Effector memory CD8-positive, alpha-beta T cell (primary cell): ENCODE measurements around the gene CENPB.

Experiments used
- ATAC-seq: fragments of 150-1000 bp; cut with Tn5 transposase; replicated peaks from 2 replicates; pipeline ENCODE4 v1.10.0; 2021; ENCODE audit warnings: mild to moderate bottlenecking, moderate library complexity
- DNase-seq, 3 experiments: peaks; one replicate each; pipeline ENCODE4 v3.0.0; 2021
- H3K27ac Mint-ChIP-seq, 2 donors: one replicate each; pipeline ENCODE4 v1.8.0; 2022; ENCODE audit warnings: mild to moderate bottlenecking in 2 of 2, mixed read lengths in 2 of 2, moderate library complexity in 2 of 2
- H3K27me3 Mint-ChIP-seq, 2 donors: one replicate each; pipeline ENCODE4 v1.8.0; 2022; ENCODE audit warnings: mixed read lengths in 2 of 2
- H3K36me3 Mint-ChIP-seq: one replicate; pipeline ENCODE4 v1.8.0; 2022; ENCODE audit warnings: mild to moderate bottlenecking, moderate library complexity, mixed read lengths; ENCODE audit not compliant: insufficient read depth
- H3K4me1 Mint-ChIP-seq, 2 donors: one replicate each; pipeline ENCODE4 v1.8.0; 2022; ENCODE audit warnings: low read depth in 2 of 2, mixed read lengths in 2 of 2
- H3K4me3 Mint-ChIP-seq, 2 donors: one replicate each; pipeline ENCODE4 v1.8.0; 2022; ENCODE audit warnings: mild to moderate bottlenecking in 2 of 2, mixed read lengths in 2 of 2, moderate library complexity in 2 of 2
- H3K9me3 Mint-ChIP-seq, 2 donors: one replicate each; pipeline ENCODE4 v1.8.0; 2022; ENCODE audit warnings: mixed read lengths in 2 of 2

The CENPB gene

DNA sequence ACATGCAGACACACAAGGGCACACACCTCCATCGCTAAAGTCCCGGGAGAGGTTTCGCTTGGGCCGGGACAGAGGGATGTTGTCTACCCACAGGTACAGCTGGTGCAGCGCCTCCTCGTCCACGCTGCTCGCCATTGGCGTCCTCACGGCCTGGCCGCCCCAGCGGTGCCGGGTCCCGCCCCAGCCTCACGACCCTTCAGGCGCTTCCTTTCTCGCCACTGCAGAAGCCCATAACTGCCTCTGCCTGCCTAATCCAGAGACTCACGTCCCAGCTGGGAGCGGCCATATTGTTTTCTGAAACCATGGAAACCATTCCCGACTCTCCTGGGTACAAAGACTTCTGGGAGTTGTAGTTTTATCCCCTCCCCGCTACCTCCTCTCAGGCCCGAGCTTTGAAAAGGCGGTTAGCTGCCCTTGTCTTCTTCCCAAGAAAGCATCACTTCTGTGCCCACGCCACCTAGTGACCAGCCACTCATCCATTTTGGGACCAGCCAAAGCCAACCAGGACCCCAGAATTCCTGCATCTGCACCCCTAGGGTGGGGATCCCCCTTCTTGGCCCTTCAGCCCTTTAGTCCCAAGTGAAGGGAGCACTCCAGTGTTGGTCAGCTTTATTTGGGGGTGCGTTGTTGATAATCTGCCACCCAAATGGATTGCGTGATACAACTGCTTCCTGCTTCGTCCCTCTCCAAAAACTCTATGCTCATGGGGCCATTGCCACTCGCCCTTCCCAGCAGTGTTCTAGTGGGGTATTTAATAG, 5.2 kb downstream of the CENPB start, which contains the start of gene SPEF1:
Gene SPEF1 (minus strand): TSS at position 296 of the 758 bp plus-strand sequence. CDS start 161 bp downstream, at position 135.
- peak within 1 kb of the TSS; percentile 69 to 71 for H3K4me3 Mint-ChIP-seq
- peak in 1 of 3 experiments; percentile 28 for DNase-seq
- H3K27me3 Mint-ChIP-seq, result no peaks in the 10 kb centered on the region
- H3K36me3 Mint-ChIP-seq, result peaks cover 14% of the 10 kb centered on the region
- peak within 1 kb of the TSS; percentile 72 to 87 for H3K27ac Mint-ChIP-seq
- ATAC-seq, result peak; percentile 32
- no peaks in the 10 kb centered on the region for H3K9me3 Mint-ChIP-seq
- peaks cover 45 to 52% of the 10 kb centered on the region in 2 donors for H3K4me1 Mint-ChIP-seq

DNA sequence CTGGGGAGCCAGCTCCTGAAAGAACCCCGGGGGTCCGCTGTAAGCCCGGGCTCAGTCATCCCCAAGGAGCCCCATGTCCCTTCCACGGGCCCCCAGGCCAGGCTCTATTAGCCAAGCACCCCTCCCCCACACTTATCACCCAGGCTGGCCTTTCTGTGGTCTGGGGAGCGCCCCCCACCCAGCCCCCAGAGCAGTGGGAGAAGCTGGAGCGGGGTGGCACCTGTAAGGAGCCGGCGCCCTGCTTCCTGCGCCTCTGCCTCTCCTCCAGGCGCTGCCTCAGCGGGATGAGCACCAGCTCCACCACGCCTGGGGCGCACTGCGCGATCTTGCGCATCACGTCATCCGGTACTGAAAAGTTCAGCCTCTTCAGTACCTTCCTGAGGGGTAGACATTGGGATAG, 7.6 kb downstream of the CENPB start:
- H3K9me3 Mint-ChIP-seq, result no peaks in the 10 kb centered on the region
- H3K36me3 Mint-ChIP-seq, result no peaks in the 10 kb centered on the region
- peaks cover 36 to 43% of the 10 kb centered on the region in 2 donors for H3K4me1 Mint-ChIP-seq
- H3K27me3 Mint-ChIP-seq, result no peaks in the 10 kb centered on the region
- DNase-seq (no peak), ATAC-seq (no peak)
- no peak overlapping the region for H3K27ac Mint-ChIP-seq
- peak overlapping the region; percentile 83 to 86 for H3K4me3 Mint-ChIP-seq

DNA sequence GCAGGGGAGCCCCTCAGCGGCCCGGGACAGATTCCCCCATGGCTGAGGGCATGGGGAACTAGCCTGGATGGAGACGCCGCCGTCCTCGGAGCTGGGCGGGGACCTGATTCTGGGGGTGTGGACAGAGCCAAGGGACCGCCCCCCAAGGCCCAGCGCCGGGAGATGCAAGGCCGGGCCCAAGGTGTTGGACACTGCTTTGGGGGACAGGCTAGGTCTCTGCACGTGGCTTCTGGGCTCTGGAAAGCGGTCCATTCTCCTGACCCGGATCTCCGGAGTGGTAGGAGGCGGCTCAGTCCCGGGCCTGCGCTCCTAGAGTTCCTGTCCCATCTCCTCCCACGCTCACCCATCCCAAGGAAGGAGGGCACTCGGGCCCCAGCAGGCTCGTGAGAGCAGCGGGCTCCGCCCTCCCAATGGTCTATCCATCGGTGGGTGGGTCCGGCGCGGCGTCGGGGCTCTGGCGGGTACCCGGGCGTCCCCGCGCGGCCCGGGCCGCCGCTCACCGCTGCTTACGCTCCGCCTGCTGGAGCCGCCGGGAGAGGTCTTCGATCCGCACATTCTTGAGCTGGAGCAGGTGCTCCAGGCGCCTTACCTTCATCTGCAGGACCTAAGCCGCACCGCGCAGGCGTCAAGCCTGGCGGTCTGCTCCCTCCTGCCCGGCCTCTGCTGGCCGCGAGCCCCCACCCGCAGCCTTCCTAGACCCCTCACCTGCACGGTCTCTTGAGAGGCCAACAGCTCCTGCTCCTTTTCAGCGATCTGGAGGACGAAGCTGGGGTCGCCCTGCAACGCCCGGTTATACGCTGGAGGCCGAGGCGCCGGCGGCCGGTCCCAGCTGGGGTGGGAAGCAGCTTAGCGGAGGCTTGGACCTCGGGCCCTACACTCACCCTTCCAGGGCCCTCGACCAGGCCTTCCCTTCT, 8.6 kb downstream of the CENPB start:
- Mint-ChIP-seq H3K27ac (peak overlapping the region in 1 of 2 donors; percentile 42), H3K36me3 (no peaks in the 10 kb centered on the region), H3K27me3 (no peaks in the 10 kb centered on the region), H3K9me3 (no peaks in the 10 kb centered on the region), H3K4me3 (peak overlapping the region; percentile 83 to 86), H3K4me1 (peaks cover 30 to 37% of the 10 kb centered on the region in 2 donors)
- DNase-seq, result peak in 2 of 3 experiments; percentile 31 to 36
- ATAC-seq, result peak; percentile 75

DNA sequence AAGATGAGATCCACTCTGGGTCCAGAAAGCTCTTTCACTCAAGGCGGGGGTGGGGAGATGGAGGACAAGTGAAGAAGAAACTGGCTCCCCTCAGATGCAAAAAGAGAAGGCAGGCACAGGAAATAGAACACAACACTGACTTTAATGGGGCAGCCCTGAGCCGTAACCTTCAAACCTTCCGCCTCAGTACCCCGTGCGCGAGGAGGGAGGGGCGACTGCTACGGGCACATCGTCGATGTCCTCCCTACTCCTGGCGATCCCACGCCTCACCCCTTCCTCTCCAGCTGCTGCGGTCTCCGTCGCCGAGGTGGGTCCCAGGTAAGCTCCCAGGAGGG, 9.2 kb downstream of the CENPB start:
- Mint-ChIP-seq H3K4me3 (peak overlapping the region; percentile 83 to 86), H3K9me3 (no peaks in the 10 kb centered on the region), H3K4me1 (peaks cover 30 to 37% of the 10 kb centered on the region in 2 donors), H3K27me3 (peaks cover 0 to 5% of the 10 kb centered on the region in 2 donors), H3K36me3 (no peaks in the 10 kb centered on the region), H3K27ac (peak overlapping the region in 1 of 2 donors; percentile 42)
- ATAC-seq (peak; percentile 62), DNase-seq (no peak)

DNA sequence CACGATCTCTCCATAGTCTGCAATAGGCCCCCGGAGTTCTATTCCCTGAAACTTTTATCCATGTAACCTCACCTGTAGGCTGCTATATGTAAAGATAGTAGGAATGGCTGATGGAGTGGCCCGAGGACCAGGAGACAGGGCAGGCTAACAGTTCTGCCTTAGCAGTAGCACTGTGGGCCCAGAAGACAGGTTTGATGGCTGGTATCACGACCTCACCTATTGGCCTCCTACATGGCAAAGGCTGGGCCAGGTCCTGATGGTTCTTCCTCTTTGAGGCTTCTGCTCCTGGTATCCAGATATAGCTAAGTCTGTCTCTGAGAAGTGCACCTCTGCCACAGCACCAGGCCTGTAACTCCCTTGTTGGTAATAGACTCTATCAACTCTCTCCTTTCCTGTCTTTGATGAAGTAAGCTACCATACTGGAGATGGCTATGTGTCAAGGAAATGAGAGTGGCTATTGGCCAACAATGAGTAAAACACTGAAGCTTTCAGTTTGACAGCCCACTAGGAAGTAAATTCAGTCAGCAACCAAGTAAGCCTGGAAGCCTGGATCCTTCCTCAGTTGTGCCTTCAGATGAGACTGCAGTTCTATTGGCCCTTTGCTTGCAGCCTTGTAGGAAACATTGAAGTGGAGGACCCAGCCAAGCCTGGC, 11.0 kb downstream of the CENPB start:
- DNase-seq (no peak), ATAC-seq (no peak)
- Mint-ChIP-seq H3K27ac (no peak overlapping the region), H3K4me3 (no peak overlapping the region), H3K4me1 (peaks cover 17 to 21% of the 10 kb centered on the region in 2 donors), H3K27me3 (peaks cover 0 to 8% of the 10 kb centered on the region in 2 donors), H3K9me3 (no peaks in the 10 kb centered on the region), H3K36me3 (no peaks in the 10 kb centered on the region)

DNA sequence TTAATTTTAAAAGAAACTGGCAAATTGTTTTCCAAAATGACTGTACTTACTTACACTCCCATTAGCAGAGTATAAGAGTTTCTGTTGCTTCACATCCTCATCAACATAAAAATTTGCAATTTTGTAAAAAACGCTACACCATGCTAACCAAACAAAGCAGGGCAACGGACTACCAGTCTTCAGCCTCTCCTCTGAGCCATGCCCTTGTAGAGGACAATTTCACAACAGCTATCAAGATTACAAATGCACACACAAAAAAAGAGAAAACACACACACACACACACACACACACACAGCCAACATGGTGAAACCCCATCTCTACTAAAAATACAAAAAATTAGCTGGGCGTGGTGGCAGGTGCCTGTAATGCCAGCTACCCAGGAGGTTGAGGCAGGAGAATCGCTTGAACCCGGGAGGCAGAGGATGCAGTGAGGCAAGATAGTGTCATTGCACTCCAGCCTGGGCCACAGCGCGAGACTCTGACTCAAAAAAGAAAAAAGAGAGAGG, 14.9 kb downstream of the CENPB start:
- H3K27ac Mint-ChIP-seq, result peak overlapping the region in 1 of 2 donors; percentile 22
- H3K4me1 Mint-ChIP-seq, result peaks cover 14 to 17% of the 10 kb centered on the region in 2 donors

DNA sequence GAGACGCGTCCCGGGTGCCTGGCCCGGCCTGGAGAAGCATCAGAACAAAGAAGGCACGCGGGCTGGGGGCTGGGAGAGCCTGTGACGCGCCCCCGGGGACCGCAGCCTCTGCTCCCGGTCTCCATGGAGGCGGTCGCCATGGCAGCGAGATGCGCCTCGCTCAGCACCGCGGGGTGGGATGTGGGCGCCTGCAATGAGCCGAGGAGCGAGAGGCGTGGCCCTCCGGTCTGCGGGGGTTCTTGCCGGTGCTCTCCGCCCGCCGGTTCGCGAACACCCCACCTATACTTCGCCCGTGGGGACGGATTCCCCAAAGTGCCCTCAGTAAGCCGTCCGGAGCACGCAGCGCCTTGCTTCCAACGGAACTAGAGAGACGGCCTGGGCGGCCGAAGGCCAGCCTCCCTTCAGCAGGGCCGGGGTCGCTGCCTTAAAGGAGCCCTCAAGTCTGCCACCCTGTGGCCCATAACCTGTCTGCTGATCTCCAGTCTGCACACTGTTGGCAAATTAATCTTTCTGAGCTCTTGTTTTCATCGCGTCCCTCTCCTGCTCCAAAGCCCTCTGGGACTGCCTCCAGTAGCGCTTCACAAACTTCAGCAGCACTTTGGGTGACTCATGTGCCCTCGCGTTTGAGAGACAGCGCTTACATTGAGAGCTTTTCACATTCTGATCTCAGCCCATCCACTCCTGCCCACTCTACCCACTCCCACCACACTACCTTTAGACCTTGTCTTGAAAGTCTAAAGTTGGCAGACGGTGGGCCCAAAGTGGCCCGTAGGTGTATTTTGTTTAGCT, 18.0 kb downstream of the CENPB start:
- Mint-ChIP-seq H3K4me1 (peaks cover 14 to 26% of the 10 kb centered on the region in 2 donors), H3K27ac (peak overlapping the region; percentile 93 to 96), H3K27me3 (peaks cover 0 to 8% of the 10 kb centered on the region in 2 donors), H3K4me3 (peak overlapping the region; percentile 89 to 90), H3K9me3 (no peaks in the 10 kb centered on the region), H3K36me3 (peaks cover 24% of the 10 kb centered on the region)
- ATAC-seq (peak; percentile 70), DNase-seq (peak; percentile 83)

More for the DNA sequence above, 14.9 kb downstream of the CENPB start:
- H3K9me3 Mint-ChIP-seq, result no peaks in the 10 kb centered on the region
- H3K27me3 Mint-ChIP-seq, result peaks cover 0 to 8% of the 10 kb centered on the region in 2 donors
- ATAC-seq, result no peak
- H3K36me3 Mint-ChIP-seq, result peaks cover 22% of the 10 kb centered on the region
- no peak for DNase-seq
- H3K4me3 Mint-ChIP-seq, result no peak overlapping the region

DNA sequence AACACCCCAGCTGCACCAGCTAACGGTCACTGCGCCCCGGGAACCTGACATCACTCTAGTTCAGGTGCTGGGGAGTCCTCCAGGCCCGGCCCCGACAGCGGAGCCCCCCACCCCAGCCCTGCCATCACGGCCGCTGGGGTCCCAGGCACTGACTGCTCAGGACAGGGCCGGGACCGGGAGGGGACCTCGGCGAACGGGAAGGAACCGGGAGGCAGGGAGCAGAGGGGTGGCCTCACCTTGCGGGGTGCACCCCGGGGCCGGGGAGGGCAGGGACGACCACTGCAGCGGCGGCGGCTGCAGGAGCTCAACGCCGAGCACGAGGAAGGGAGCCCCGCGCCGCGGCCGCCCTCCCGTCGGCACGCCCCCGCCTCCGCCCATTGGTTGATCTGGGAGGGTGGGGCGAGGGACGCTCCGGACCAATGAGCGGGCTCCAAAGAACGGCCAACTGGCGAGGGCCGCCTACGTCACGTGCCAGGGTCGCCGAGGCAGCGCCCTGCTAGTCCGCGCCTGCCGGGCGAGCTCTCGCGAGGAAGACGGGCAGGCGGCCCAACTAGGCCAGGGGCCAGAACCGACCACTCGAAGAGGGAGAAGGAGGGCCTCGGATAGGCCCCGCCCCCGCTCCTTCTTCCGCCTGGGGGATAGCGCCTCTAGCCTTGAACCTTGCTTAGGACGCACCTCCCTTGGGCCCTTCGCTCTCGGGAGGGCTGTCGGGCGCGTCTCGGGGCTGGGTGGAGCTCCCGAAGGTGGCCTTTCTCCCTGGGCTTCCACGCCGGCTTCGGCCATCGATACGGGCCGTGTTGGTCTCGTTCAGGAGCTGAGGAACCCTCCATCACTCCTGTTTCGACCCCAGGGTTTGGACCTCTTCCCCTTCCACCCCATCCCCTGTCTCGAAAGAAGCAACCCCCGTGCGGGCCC, 18.9 kb downstream of the CENPB start, which contains the start of gene ADISSP:
Gene ADISSP (minus strand): TSS at position 327 of the 915 bp plus-strand sequence. CDS start 7,653 bp downstream, outside the sequence.
- Mint-ChIP-seq H3K27me3 (peaks cover 0 to 6% of the 10 kb centered on the region in 2 donors), H3K4me1 (peaks cover 14 to 26% of the 10 kb centered on the region in 2 donors), H3K27ac (peak within 1 kb of the TSS; percentile 93 to 96), H3K4me3 (peak within 1 kb of the TSS; percentile 89 to 90), H3K9me3 (no peaks in the 10 kb centered on the region), H3K36me3 (peaks cover 24% of the 10 kb centered on the region)
- DNase-seq (peak; percentile 94 to 96 (median 96)), ATAC-seq (peak; percentile 81)

DNA sequence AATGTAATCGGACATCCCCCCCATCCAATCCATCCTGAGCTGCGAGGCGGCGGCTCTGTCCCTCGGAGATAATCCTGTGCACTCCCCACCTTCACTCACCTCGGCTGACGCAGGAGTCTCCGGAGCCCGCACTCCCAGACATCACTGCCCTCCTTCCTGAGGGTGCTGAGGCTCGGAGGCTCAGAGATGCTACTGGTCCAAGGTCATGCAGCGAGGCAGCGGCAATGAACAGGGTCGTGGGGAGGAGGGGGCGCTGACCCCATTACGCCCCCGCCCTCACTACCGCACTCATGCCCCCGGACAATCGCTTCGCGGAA, 19.5 kb downstream of the CENPB start:
- ATAC-seq (no peak), DNase-seq (no peak)
- peak overlapping the region; percentile 89 to 90 for H3K4me3 Mint-ChIP-seq
- H3K9me3 Mint-ChIP-seq, result no peaks in the 10 kb centered on the region
- H3K4me1 Mint-ChIP-seq, result peaks cover 14 to 26% of the 10 kb centered on the region in 2 donors
- peaks cover 0 to under 1% of the 10 kb centered on the region in 2 donors for H3K27me3 Mint-ChIP-seq
- H3K27ac Mint-ChIP-seq, result peak overlapping the region; percentile 35 to 96
- H3K36me3 Mint-ChIP-seq, result peaks cover 24% of the 10 kb centered on the region

DNA sequence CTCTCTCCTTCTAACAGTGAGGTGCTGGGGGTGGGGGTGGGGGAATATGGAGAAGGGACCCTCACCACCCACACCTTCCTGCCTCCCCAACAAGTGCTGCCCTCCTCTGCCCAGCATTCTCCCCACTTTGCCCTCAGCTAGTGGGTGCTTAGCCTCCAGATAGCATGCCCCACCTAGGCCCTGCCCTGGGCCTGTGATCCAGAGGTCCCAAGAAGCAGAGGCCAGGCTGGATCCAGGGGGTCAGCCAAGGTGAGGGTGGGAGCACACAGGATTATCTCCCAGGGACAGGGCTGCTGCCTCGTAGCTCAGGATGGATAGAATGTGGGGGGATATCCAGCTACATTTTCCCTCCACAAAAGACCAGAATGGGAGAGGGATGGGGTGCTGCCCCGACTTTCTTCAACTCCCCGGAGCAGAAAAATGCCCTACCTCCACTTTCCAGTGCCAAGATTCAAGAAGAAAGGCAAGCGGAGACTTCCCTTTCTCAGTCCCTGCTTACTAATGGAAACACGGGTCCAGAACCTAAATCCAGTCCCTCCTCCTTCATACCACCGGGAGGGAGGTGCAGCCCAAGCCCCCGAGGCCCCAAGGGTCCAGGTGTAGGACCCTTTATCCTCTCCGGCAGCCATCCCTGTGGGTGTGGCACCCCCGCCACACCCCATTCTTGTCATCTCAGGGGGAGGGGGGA, 20.0 kb downstream of the CENPB start:
- no peak for ATAC-seq
- Mint-ChIP-seq H3K4me1 (peaks cover 14 to 26% of the 10 kb centered on the region in 2 donors), H3K9me3 (no peaks in the 10 kb centered on the region), H3K36me3 (peaks cover 24% of the 10 kb centered on the region), H3K27ac (peak overlapping the region; percentile 35 to 96), H3K27me3 (no peaks in the 10 kb centered on the region), H3K4me3 (peak overlapping the region; percentile 89 to 90)
- no peak for DNase-seq

DNA sequence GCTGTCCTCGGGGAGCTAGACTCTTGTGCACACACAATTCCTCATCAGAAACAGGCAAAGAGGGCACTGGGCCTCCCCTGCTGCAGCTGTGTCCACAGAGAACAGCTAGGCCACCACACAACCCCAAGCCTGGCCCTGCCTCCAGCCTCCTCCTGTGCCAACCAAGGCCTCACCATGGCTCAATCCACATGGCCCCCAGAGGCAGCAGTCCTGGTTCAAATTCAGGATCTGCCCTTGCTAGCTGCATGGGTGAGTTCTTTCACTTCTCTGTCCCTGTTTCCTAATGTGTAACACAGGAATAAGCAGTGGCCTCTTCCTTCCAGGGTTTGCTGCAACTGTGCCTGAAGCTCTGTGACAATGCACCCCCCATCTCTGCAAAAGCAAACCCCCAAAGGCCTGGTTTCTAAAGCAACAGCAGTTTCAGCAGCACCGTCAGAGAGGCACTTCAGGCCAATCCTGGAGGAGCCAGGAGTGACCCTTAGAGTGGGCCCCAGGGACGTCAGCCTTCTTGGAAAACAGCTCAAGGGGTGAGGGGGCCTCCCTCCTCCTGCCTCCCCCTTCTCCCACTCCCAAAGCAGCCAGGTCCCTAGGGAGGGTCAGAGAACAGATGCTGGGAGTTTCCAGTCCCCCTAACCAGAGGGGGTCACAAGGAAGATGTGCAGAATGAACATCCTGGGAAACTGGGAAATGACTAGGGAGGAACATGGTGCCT, 21.2 kb downstream of the CENPB start:
- Mint-ChIP-seq H3K27me3 (no peaks in the 10 kb centered on the region), H3K4me3 (peak overlapping the region in 1 of 2 donors; percentile 46), H3K36me3 (peaks cover 24% of the 10 kb centered on the region), H3K27ac (no peak overlapping the region), H3K9me3 (no peaks in the 10 kb centered on the region), H3K4me1 (peaks cover 14 to 28% of the 10 kb centered on the region in 2 donors)
- no peak for ATAC-seq
- DNase-seq, result no peak
